Sigmoid colon (tissue), 4 donors: ENCODE data around the gene UTF1.

ENCODE experiments used
- CTCF ChIP-seq, 4 experiments: fragments of 450-650 bp in 3 of 4; fragments of 200-600 bp in 1 of 4; IDR thresholded peaks; one replicate each; pipeline ENCODE4 v1.5.1; 2016 to 2019; ENCODE audit warnings: antibody characterized with exemption in 4 of 4, mild to moderate bottlenecking in 3 of 4, moderate library complexity in 2 of 4
- POLR2A ChIP-seq, 2 donors: fragments of 450-650 bp; IDR thresholded peaks; one replicate each; pipeline ENCODE4 v1.6.1; 2016; ENCODE audit warnings: antibody characterized with exemption in 2 of 2, mild to moderate bottlenecking in 2 of 2, moderate library complexity in 2 of 2
- POLR2AphosphoS5 ChIP-seq, 4 donors: sonication (generic); formaldehyde crosslinking; IDR thresholded peaks; one replicate each; pipeline ENCODE4 v1.6.1; 2017; ENCODE audit warnings: antibody characterized with exemption in 4 of 4

GRCh38 chr10:133195096-133195495, 34.9 kb upstream of the UTF1 start:
- TF ChIP-seq CTCF (IDR thresholded peaks at IDR 0.05) (no peak), POLR2A (IDR thresholded peaks at IDR 0.05) (no peak), POLR2AphosphoS5 (IDR thresholded peaks at IDR 0.05) (no peak)
